HG03039 (cell line): ENCODE measurements around the gene DBR1.
A peak's percentile ranks its signal among the peaks of the same experiment; 100 is the strongest.

Experiments
- ATAC-seq: cut with Tn5 transposase; IDR thresholded peaks from one replicate; pipeline ENCODE4 v1.9.1; 2021; ENCODE audit warnings: mild to moderate bottlenecking, moderate library complexity; ENCODE audit not compliant: unreplicated experiment

The DBR1 gene

GRCh38 chr3:138124706-138125355, 49.9 kb downstream of the DBR1 start:
- no peak for ATAC-seq

- no peak for ATAC-seq
These were observed 50.5 kb downstream of the DBR1 start for GRCh38 chr3:138124188-138124587.

DNA sequence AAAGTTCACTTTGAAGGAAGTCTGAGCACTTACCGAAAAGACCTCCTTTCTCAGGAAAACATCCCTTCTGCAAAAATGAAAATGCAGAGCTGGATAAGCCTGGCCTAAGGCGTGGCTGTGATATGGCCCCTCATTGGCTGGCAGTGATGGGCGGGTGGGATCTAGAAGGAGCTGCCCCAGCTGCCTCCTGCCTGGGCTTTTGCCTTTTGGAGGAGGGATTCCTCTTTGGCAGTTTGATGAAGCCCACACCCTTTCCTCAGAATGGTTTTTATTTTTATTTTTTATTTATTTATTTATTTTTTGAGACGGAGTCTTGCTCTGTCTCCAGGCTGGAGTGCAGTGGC, 55.3 kb downstream of the DBR1 start:
- no peak for ATAC-seq

DNA sequence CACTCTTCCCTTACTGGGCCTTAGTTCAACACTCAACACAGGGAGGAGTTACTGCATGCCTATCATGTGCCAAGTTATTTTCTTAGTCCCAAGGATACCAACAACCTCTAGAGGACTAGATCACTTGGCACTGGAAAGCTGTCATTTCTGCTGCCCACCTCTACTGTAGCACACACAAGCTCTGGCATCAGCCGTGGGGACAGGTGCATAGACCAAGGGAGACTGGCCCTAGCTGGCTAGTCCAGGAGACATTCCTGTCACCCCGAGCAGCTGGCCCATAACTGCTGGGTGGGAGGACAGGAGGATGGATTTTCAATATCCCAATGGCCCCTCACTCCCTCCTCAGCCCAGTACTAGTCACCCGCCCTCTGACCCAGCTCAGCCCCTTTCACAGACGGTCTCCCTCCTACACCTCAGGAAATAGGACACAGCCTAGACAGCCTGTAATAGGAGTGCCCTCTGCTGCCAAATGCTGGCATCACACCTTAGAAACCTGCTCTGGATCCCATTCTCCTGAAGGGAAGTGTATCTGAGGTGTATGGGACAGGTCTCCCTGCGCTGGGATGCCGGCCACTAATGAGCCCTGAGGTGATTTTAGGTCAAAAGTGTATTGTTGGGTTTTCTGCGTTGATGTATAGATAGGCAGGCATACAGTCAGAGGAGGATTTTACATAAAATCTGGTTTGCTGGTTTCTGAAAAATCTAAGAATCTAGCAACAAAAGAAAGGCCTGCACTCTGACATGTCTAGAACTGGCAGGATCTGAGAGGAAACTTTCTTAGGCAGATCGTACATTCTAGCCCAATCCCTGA, 55.9 kb downstream of the DBR1 start:
- ATAC-seq: peak; percentile 68

DNA sequence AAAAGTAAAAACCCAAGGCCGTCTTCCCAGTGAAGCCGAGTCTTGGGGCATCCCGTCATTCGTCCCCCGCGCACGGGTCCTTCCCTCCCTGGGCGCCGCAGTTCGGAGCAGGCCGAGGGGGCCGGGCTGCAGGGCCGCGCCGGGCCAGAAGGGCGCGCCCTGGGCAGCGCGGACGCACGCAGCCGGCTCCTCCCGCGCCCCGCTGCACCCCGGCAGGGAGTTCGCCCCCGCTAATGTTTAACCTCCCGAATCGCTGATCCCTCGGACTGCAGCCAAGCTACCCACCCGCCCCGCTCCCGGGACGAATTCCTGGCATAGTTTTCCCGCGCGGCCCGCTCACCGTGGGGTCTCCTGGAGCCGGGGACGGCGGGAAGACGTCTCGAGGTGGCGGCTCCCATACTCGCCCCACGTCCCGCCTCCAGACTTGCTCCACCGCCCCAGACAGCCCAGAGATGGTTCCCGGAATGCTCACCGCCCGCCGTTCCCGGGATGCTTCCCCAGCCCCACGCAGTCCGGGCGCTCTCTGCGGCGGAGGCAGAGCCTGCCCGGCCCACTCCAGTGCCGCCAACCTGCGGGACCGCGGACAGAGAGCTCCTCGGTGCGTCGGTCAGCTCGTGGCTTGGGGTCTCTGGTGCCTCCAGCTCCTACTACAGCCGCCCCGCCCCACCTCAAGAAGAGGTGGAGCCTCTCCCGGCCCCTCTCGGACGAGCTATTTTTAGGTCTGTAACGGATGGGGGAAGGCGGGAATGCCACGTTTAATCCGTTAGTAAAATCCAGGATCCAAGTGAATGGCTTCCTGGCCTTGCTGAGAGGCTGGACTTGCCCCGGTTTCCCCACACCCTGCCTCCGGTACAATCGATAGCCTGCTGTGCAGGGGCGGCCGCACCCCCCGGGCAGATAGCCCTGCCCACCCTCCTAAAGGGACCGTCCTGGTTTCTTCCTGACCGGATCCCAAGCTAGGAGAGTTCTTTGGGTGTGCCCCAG, 59.4 kb downstream of the DBR1 start, which contains the start of gene DZIP1L:
TSS of gene DZIP1L (minus strand) at position 621 of the 984 bp plus-strand sequence. CDS start 11,637 bp downstream, outside the sequence.
- ATAC-seq: peak; percentile 49

GRCh38 chr3:138114431-138114918, 60.2 kb downstream of the DBR1 start:
- no peak for ATAC-seq

DNA sequence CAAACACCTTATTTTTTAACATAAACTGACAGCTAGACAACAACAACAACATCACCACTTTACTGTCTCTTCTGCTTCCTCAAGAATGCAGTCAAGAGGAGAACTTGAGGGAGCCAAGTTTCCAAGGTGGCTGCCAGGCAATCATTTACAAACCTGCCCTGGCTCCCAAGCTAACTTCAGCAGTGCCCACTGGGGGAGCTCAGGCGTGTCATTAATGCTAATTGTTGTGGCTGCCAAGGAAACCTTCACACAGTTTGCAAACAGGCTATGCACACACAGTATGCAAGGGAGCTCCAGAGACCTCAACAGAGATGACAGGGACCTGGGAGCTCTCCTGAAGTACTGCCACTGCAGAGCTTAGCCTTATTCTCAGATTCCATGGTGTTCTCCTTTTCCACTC, 61.4 kb downstream of the DBR1 start:
- ATAC-seq: no peak

DNA sequence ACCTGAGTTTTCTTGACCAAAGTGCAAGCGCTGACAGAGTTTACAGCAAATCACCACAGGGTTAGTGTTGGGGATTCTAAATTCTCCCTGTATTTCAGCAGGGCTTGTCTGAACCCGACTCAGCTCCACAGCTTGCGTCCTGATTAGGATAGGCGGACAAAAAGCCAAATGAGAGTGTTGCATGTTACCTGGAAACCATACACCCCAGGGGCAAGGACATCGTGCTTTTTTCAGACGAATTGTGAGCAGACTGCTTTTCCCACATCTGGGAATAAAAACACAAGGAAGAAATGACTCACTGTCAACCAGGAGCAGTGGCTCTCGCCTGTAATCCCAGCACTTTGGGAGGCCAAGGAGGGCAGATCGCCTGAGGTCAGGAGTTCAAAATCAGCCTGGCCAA, 62.4 kb downstream of the DBR1 start:
- no peak for ATAC-seq
